ENCODE results near the gene FARP2.

Gene FARP2

DNA sequence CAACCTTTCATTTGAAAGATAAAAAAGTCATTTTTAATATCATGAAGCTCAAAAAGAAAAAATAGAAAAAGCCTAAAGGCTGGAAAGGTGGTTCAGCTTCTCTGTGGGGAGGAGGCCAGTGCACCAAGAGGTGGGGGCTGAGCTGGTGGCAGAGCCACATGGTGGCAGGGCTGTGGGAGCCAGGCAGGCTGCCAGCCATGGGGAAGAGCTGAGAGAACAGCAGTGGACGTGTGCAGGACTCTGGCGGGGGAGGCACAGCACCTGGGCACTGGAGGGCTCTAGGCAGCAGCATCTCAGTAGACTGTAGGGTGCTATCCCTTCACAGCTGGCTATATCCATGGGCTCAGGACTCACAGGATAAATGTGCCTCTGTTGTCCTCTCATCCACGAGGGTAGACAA is 104.5 kb downstream of the FARP2 start:
- no peak for DNase-seq (ENCODE audit: low read depth)

DNA sequence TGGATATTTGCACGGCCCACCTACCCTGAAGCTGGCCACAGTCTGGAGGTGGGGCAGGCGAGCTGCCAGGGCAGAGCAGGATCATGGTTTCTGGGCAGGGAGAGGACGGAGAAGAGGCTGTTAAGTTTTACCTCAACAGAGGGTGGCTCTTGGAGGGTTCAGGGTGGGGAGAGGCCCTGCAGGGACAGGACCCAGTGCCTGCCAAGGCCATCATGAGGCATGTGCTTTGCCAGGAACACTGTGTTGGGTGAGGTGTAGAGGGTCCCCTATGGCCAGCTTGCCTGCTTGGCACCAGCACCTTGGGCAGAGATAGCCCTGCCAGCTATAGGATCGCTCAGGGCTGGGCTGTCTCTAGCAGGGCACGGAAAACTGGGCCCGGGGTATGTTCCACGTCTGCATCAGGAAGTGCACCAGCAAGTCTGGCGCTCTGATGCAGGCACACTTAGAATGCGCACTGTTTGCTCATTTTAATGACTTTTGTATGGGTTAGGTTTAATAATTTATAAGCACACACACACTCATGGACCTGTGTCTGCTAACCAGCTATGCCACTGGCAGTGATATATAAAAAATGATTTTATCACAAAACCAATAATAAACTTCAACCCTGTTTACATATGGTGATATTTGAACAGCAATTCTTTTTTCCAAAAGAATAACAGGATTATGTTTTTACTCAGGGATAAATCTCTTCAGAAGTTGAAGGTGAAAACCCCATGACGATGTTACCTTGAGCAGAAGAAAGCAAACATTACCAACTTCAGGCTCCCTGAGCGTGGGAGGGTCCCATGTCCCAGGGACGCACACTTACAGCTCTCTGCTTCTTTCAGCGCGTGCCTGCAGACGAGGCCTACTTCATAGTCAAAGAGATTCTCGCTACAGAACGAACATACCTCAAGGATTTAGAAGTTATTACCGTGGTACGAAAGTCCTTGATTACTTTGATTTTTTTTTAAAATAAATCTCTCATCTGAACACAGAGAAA is 105.9 kb downstream of the FARP2 start:
- DNase-seq (ENCODE audit: low read depth) = no peak

DNA sequence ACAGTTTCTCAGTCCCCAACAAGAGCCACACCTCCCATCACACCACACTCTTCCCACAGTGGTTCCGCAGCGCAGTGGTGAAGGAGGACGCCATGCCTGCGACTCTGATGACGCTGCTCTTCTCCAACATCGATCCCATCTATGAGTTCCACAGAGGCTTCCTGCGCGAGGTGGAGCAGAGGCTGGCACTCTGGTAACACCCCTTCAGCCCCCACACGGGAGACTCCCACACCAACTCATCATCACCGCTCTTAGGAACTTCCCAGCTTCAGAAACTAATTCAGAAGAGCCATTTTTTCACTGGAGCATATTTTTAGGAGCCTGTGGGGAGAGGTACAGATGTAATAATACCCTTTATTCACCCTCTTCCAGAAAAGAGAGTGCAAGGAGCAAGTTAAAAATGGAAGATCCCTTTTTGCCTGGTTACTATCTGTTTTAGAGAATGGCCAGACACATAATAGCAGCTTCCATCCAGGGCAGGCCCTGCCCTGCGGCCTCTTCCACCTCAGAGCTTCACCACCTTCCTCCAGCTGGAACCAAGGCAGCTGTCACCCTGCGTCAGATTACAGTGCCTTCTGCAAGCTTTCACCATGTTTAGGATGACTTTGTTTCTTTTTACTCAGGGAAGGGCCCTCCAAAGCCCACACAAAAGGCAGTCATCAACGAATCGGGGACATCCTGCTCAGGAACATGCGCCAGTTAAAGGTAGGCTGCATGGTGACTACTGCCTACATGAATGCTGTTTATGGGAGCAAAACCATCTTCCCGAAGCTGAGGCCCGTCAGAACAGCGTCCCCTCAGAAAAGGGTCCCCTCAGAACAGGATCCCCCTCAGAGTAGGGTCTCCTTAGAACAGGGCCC is 107.4 kb downstream of the FARP2 start:
- no peak for DNase-seq (ENCODE audit: low read depth)

DNA sequence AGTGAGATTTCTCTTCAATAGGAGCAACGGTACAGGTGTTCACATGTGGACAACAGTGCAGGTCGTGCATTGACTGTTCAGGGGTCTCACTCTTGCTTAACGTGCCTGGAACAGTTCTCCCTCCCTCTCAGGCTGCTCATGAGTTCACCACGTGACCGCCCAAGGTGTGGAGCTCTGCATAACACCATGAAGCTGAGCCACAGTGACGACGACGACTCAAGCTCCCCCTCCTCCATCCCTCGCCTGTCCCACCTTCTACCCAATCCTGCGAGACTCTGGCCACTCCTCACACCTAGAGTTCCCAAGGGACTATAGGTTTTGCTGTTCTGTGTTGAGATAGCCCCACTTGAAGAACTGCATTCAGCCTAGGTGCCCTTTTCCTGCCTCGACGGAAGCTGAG is 109.5 kb downstream of the FARP2 start:
- no peak for DNase-seq (ENCODE audit: low read depth)

DNA sequence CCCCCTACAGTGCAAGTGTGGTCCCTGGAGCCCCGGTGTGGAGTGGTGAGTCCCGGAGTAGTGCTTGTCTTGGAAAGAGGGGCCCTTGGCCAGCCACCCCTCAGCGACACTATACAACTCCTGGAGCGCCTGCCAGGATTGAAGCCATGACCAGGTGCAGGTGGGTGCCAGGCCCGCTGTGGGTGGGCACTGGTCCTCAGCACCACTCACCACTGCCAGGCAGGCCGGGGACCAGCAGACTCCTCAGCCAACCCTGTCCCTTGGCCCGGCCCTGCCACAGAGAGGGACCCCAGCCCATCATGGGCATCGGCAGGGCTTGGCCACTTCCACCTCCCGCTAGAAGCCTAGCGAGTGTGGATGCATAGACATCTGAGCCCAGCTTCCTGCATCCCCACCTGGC is 110.1 kb downstream of the FARP2 start:
- DNase-seq (ENCODE audit: low read depth) = no peak

DNA sequence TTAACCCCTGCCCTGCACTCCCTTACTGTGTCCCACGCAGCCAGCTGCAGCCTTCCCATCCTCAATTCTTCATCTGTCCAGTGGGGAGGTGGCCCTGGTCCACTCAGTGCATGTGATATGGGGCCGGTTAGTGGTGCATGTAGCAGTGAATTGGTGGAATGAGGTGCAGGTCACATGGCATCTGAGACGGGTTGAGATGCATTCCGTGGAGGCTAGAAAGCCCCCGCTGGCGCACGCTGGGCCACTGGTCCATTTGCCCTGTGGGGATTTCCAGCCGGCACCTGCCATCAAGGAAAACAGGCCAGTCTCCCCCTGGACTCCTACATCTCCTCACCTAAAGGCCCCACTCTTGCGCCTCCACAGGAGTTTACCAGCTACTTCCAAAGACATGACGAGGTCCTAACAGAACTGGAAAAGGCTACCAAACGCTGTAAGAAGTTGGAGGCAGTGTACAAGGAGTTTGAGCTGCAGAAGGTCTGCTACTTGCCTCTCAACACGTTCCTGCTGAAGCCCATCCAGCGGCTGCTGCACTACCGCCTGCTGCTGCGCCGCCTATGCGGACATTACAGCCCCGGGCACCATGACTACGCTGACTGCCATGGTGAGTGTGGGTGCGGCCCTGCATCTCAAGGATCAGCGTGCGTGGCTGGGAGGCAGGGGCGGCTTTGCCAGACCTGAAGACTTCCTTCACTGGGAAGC is 111.8 kb downstream of the FARP2 start:
- DNase-seq (ENCODE audit: low read depth) = no peak

DNA sequence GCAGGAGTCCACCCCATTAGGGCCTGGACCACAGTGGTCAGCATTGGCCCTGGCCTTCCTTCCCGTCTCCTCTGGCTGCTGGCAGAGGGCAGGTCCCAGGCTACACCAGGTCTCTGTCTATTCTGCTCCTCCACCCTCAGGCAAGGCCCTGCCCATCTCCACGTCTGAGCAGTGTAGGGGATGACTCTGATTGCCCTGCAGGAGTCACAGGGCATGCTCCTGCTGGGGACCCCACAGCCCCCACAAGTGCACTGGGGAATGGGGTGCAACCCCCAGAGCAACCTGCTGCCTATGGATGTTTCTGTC is 112.3 kb downstream of the FARP2 start:
- DNase-seq (ENCODE audit: low read depth) = no peak

DNA sequence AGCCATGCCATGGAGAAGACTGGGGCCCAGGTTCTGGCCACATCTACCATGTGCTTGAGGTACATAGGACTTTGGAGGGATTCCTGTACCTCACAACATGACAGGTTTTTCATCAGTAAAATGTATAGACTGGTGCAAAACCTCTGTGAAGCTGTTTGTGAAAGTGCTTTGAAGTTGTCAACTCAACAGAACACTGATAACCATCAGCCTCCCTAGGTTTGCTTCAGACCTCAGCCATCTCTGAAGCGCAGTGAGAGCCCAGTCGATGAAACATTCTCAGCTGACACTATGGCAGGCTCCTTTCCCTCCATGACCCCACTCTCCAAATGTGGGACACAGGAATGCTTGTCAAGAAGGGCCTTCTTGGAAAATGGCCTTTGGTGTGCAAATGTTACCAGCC is 113.7 kb downstream of the FARP2 start:
- DNase-seq (ENCODE audit: low read depth) = no peak

DNA sequence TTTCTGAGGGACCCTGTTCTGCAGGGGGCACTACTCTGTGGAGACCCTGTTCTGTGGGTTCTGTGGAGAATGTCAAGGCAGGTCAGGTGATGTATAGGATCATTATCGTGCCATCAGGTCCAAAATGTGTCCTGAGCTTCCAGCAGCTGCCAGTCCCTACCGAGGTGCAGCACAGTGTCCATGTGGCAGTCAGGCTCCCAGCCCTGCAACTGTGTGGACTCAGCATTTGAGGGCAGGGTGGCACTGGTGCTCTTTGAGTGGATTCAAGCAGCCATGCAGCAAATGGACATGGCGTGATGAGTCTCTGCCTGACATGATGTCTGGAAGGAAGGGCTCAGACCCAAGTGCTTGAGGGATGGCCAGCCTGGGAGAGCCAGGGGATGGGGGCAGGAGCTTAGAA is 117.3 kb downstream of the FARP2 start:
- DNase-seq (ENCODE audit: low read depth) = no peak

DNA sequence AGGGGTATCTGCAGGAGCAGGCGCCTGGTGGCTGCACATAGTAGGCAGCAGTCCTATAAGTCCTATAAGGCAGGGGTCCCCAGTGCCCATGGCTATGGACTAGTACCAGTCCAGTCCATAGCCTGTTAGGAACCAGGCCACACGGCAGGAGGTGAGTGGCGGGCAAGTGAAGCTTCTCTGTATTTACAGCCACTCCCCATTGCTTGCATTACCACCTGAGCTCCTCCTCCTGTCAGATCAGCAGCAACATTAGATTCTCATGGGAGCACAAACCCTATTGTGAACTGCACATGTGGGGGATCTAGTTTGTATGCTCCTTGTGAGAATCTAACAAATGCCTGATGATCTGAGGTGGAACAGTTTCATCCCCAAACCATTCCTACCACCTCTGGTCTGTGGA is 119.2 kb downstream of the FARP2 start:
- DNase-seq (ENCODE audit: low read depth) = no peak

DNA sequence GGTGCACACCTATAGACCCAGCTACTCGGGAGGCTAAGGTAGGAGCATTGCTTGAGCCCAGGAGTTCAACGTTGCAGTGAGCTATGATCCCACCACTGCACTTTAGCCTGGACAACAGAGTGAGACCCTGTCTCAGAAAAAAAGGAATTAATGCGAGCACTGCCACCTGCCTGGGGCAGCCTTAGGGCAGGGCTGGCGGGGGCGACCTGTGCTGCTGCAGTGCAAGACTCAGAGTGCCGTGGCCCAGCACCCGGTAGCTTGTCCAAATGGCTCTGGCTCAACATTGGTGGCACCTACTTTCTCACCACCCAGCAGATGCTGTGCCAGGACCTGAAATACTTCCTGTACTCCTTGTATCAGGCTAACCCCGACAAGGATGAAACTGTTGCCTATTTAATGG is 122.1 kb downstream of the FARP2 start:
- DNase-seq (ENCODE audit: low read depth) = no peak

DNA sequence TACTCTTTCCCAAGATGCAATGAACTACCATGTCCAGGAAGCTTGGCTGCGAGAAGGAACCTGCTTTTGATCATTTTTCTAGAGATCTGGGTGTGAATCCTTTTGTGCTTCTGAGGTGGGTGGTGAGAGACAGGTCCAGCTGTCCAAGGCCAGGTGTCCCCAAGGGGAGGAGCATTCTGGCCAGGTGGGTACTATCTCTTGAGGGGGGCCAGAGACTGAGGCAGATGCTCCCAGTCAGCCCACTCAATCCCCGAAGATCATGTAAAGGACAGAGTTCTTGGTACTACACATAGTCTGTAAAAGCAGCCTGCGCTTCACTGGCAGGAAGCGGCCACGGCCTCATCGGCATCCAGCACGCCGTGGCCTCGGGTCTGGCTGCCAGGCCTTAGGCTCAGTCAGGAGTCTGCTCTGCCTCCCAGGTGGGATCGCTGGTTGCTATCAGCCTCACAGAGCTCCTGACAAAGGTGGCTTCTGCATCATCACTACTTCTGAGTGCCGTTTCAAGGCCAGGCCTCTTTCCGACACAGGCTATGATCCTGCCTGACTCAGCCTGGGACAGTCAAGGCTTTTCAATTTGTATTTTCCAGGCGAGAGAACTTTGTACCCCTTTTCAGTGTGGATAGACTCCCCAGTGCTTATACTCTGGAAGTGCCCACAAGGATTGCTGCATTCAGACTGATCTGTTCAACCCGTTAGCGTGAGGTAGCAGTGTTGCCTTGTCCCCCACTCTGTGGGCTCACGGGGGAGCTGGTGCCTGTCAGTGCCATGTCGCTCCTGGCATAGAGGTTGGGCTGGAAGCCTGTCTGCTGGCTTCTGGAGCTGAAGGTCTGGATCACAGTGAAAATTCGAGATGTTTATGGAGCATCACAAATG is 123.2 kb downstream of the FARP2 start:
- DNase-seq (ENCODE audit: low read depth) = no peak

DNA sequence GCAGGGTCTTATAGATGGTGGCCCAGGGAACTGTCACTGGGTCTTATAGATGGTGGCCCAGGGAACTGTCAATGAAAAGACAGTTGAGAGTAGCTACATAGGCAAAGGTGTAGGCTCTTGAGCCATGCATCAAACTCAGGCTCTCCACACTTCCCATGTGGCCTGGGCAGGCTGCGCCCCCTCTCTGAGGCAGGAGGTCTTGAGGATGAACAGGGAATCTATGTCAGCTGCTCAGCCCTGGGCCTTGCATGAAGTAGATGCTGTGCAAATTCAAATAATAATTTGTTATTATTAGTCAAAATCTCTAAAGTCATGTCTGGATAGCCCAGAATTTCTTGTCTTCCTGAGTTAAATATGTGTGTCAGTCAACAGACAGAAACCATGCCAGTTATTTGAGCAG is 125.6 kb downstream of the FARP2 start:
- no peak for DNase-seq (ENCODE audit: low read depth)

DNA sequence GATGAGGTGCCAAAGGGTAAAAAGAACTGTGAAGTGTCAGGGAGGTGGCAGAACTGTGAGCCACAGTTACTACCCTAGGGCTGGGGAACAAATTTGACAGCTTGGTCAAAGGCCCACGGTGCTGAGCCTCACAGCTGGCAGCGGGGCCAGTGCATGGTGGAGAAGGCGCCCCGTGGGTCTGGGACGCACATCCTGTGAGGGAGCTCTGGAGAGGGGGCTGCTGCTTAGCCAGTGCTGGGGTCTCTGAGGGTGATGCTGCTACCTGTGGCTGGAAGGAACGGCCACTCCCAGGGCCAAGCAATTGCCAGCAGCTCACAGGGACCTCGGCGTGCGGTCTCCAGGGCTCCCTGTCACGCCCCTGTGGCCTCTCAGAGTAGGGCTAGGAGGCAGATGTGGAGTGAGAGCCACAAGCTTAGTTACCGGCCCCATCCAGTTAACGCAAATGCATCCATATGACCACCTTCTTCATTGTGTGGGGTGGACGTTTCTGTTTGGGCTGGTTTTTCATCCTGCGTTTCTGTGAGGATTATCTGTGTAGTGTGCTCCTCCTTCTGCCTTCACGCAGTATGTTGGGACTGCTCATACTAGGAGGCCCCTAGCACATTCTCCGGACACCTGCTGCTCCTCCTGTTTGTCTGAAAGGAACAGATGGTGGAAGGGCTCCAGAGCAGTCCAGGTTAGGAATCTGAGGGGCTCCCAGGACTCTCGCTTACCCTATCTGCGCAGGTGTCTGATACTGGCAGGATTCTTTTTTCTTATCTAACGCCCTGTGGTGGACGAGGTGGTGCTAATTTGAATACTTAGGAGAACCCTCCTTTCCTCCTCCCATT is 126.3 kb downstream of the FARP2 start:
- no peak for DNase-seq (ENCODE audit: low read depth)

DNA sequence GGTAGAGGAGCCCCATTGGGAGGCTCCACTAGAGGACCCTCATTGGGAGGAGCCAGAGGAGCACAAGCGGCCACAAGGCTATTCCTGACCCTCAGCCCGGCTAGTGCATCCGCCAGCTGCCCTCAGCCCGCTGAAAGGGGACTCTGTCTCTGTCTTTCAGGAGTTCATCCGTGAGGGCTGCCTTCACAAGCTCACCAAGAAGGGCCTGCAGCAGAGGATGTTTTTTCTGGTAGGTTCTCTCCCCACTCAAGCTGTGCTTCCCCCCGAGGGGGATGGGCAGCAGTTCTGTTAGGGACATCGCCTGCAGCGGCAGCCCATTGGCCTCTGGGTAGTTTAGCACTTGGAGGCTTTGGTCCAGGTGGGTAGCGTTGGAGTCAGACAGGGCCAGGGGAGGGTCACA is 127.2 kb downstream of the FARP2 start:
- no peak for DNase-seq (ENCODE audit: low read depth)

DNA sequence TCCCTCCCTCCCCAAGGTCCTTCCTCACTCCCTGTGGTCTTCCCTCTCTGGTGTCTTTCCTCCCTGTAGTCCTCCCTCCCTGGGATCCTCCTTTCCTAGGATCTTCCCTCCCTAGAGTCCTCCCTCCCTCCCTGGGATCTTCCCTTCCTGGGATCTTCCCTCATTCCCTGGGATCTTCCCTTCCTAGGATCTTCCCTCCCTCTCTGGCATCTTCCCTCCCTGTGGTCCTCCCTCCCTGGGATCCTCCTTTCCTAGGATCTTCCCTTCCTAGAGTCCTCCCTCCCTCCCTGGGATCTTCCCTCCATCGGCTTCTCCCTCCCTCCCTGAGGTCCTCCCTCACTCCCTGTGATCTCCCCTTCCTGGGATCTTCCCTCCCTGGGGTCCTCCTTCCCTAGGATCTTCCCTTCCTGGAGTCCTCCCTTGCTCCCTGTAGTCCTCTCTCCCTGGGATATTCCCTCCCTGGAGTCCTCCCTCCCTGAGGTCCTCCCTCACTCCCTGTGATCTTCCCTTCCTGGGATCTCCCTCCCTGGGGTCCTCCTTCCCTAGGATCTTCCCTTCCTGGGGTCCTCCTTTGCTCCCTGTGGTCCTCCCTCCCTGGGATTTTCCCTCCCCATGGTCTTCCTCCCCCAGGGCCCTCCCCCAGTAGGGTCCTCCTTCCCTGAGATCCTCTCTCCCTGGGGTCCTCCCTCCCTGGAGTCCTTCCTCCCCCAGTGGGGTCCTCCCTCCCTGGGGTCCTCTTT is 129.3 kb downstream of the FARP2 start:
- no peak for DNase-seq (ENCODE audit: low read depth)

DNA sequence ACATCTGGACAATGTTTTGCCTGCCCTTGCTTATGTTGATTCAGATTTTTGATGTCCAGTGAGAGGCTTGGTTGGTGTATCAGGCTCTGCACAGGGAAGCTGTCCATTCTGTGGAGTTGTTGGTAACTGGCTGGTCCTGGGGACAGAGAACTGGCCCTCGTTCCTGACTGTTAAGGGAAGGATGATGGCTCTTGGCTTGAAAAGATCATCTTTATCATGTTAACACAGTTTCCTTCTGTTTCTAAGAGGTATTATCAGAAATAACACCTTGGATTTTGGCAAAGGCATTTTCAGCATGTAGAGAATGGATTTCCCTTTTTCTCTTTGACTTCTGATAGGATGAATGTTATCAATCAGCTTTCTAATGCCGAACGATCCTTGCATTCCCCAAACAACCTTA is 133.0 kb downstream of the FARP2 start:
- DNase-seq (ENCODE audit: low read depth) = no peak

DNA sequence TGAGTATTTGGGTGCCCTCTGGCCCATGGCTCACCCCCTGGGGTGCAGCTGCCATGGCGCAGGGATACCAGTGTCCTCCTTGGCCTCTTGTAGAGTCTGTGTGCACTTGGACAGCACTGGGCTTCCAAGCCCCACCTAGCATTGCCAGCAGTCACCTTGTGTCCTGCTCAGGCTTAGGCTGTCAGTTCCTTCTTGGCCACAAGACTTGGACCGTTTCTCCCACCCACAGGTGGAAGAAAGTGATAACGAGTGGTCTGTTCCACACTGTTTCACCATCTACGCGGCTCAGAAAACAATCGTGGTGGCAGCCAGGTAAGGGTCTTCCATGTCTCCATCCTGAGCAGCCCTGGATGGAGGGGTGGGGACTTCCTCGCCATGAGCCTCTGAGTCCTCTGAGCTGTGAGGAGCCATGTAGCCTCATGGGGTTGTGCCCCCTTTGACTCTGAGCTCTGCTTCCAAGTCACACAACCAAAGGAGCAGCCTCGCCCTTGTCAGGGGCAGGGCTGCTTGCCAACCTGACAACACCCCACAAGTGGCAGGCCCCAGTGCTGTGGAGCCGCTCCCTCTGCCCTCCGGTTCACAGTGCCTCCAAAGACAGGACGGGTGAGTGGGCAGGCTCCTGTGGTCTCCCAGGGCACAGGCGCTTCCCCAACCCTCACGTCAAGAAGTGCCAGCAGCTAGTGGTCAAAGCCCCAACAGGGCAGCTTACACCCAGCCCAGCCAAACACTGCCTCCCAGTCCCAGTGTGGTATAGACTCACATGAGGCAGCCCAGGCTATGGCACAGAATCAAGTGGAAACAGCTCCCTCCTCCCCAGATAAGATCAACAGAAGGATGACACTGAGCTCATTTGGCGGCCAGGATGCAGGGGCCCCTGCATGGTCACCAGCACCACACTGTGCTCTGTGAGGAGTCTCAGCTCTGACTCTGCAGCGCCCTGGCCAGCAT is 133.9 kb downstream of the FARP2 start:
- DNase-seq (ENCODE audit: low read depth) = no peak

Data from activated gamma-delta T cell treated with anti-CD3 and anti-CD28 coated beads, Interleukin-2, amount 50 U/mL, for 16 hours (primary cell).